DMS114 treated with DMSO at 0.1 percent for 48 hours (cell line): ENCODE results near the gene SHH.

ENCODE experiments used
- DNase-seq: peaks from one replicate; lab custom pipeline; 2025; ENCODE audit not compliant: unreplicated experiment; lab: John Stamatoyannopoulos, UW

The SHH gene

DNA sequence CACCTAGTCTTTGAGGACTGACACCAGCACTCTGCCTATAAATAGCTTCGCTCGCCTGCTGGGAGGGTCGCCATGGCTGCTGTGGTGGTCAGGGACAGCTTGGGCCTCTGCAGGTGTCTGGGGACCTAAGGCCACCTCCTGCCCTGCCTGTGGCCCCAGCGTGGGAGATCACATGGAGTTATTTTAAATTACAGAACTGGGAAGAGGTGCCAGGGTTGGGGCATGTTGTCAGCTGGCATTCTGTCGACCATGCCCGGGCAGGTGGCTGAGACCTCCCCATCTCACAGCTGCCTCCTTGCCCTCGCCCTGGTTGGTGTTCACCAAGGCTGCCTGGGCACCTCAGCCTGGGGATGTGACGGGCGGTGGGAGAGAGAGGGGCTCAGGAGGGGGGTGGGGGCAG is 18.1 kb downstream of the SHH start:
- no peak for DNase-seq

DNA sequence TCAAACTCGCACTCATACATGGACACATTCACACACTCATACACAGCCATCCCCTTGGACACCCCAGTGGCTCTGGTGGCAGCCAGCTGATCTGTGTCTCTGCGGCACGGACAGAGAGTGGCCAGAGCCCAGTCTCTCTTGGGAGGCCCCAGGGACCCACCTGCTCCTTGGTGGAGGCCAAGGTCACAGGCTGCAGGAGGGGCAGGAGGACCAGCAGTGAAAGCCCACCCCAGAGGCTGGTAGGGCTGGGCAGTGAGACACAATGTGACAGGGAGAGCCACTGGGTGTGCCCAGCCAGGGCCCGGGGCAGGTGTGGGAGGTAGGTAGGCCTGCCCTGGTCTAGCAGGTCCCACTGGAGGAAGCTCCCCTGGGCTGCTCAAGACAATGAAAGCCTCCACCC is 18.5 kb downstream of the SHH start:
- no peak for DNase-seq

DNA sequence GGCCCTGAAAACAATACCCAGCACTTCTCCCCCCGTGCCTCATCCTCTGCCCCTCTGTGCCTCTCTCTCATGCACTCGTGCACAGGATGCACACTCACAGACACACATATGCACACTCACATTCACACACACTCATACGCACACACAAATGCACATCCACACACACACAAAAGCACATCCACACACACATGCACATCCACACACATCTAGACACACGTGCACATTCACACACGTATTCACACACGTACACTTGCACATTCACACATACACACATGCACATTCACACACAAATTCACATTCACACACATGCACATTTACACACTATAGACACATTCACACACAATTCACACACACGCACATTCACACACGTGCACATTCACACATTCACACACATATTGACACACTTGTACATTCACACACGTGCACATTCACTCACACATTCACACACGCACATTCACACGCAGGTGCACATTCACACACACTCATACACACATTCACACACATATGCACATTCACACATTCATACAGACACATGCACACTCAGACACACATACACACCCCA is 19.2 kb downstream of the SHH start:
- DNase-seq = no peak

DNA sequence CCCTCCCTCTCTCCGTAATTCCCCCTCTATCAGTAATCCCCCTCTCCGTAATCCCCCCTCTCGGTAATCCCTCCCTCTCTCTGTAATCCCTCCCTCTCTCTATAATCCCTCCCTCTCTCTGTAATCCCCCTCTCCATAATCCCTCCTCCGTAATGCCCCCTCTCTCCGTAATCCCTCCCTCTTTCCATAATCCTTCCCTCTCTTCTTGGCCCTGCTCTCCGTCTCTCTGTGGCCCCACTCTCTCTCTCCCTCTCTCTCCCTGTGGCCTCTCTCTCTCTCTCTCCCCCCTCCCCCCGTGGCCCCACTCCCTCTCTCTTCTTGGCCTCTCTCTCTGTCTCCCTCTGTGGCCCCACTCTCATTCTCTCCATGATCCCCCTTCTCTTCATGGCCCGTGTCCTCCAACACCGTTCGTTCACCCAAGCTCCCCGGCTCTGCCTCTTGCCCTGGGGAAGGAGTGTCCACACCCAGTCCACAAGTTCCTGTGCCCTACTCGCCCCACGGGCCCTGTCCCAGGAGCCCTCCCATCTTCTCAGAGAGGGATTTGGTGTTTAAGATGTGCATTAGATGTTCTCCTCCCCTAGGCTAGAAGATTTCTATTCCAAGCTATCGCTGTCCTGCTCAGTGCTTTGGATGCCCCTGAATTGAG is 19.8 kb downstream of the SHH start:
- DNase-seq = no peak

DNA sequence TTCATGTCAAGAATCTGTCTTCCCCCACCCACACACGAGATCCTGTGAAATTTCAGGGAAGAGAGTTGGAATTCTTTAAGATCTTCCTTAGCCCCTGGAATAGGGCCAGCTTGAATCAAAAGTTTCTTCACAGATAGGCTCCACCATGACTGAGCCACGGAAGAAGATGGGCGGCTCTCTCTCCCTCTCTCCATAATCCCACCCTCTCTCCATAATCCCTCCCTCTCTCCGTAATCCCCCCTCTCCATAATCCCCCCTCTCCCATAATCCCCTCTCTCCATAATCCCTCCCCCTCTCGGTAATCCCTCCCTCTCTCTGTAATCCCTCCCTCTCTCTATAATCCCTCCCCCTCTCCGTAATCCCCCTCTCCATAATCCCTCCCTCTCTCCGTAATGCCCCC is 20.4 kb downstream of the SHH start:
- DNase-seq = no peak

DNA sequence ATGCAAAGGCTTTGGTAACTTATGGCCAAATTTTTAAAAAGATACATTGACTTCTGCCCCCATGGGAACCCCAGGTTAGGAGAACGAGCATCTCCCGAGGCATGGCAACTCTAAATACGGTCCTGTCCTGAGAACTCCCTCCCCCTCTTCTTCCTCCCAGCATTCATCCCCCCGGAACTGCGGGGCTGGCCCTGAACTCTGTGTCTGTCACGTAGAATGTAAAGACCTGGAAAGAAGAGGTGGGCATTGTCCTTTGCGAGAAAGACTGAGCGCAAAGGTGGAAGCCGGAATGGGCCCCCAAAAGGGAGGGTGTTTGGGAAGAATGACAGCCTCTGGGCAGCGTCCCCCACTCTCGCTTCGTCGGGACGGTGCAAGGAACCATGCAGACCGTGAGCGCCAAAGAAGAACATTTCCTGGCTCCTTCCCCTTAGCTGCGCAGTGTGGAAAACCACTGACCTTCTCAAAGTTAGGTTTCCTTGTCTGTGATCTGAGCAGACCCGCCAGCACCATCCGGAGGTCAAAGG is 21.0 kb downstream of the SHH start:
- no peak for DNase-seq

DNA sequence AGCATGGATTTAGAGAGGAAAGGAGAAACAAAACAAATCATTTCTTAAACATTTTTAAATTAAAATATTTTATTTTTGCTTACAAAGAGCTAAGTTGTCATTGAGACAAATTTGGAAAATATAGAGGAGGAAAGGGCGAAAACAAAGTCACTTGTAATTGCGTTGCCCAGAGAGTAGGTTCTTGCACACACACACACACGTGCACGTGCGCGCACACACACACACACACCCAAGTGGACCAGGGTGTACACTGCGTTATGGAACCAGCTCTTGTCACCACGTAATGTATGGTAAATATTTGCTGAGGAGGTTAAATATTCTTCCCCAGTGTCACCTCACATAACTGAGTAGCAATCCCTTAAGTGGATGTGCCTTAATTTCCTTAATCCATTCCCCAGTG is 21.6 kb downstream of the SHH start:
- DNase-seq = no peak

DNA sequence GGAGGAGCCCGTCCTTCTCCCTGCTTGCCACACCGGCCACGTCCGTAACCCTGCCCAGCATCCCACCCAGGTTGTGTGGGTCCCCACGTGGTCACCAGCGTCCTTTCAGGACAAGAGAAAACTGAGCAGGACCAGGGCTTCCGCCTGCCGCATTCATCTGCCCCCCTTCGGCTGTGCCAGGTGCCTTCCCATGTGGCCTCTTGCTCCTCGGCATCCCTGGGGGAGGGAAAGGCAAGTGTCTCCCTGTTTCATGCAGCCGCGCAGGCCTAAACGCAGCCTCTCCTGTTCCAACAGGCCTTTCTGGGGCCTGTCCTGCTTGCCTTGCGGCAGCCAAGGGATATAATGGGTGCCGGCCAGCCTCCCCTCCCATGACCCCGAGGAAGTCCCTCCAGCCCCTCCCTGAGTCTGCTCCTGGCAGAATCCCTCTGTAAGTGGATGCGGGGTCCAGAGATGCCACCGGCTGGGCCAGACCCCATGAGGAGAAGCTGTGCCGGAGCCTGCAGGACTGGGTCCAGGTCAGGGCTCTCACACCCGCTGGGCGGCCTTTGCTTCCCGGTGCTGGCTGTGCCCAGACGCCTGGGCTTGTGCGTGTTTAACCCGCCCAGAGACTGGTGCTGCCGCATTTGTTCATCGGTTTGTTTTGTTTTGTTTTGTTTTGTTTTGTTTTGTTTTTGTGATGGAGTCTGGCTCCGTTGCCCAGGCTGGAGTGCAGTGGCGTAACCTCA is 23.1 kb downstream of the SHH start:
- no peak for DNase-seq

DNA sequence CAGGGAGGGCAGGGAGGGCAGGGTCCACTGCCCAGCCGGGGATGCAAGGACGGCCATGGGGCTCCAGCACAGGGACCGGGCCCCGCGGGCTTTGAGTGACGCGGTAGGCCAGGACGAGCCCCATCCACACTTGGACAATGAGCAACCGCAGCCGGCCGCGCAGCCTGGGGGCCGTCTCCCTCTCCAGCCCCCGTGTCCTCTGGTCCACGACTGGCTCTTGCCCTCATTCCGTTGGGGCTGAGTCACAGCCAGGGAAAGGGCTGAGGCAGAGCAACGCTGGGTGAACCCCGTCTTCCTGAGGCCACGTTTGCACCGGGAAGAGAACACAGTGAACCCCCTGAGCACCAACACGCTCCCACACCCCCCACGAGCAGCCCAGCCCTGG is 23.7 kb downstream of the SHH start:
- DNase-seq = no peak

DNA sequence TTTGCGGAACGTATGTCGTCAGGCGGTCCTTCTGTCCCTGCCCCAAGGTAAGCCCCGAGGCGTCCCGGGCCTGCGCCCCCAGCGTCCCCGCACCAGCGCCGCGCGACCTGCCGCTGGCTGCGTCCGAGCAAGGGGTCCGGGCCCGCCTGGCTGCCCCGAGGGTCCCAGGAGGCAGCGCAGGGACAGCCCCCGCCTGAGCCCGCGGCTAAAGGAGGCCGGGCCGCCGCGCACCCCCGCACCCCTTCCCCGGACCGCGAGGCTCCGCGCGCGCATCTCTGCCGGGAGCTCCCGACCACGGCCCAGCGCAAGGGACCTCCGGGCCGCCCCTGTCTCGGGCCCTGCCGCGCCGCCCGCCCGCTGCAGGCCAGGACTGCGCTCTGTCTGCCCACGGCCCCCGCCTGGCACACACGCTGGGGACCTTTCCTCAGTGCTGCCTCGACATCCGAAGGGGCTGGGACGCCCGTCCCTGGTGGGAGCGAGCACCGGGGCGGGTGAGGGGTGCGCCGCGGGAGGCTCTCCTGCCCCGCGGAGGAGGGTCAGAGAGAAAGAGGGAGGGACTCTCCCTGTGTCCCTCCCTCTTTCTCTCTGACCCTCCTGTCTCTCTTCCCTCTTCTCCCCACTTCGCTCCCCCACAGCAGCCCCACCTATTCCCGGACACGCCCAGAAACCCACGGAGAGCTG is 25.0 kb downstream of the SHH start:
- DNase-seq = peak; percentile 15

DNA sequence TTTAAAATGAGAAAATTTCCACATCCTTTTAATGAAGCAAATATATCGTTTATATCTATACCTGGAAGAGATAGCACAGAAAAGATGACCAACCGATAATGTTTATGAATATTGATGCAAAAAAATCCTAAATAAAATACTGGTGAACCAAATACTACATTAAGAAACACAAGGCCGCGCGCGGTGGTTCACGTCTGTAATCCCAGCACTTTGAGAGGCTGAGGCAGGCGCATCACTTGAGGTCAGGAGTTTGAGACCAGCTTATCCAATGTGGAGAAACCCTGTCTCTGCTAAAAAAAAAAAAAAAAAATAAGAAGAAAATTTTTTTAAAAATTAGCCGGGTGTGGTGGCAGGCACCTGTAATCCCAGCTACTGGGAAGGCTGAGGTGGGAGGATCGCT is 25.8 kb downstream of the SHH start:
- DNase-seq = no peak

DNA sequence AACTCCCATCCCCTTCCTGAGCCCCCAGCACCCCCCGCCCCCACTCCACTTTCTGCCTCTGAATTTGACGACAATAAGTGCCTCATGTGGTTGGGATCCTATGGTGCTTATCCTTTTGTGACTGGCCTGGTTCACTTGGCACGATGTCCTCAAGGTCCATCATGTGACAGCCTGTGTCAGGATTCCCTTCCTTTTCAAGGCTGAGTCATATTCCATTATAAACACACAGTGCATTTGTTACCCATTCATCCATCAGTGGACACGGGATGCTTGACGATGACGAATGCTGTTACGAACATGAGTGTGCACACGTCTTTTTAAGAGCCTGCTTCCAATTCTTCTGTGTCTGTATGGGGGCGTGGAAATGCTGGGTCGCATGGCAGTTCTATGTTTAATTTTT is 26.7 kb downstream of the SHH start:
- DNase-seq = no peak

DNA sequence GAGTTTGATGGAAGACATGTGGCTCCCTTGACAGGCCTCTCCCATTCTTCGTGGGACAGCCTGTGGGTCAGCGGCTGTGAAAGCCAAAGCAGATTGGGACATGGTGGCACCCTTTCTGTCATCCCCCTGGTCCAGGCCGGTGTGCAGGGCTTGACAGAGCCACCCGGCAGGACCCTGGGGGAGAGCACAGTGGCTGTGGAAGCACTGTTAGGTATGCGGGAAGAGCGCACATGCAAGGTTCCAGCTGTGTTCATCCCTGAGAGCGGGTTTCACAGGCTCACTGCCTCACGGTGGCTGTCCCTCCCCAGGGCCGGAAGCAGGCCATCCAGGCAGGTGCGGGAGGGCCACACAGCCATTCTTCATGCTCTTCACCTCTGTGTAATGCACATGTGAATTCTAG is 29.8 kb downstream of the SHH start:
- DNase-seq = no peak

DNA sequence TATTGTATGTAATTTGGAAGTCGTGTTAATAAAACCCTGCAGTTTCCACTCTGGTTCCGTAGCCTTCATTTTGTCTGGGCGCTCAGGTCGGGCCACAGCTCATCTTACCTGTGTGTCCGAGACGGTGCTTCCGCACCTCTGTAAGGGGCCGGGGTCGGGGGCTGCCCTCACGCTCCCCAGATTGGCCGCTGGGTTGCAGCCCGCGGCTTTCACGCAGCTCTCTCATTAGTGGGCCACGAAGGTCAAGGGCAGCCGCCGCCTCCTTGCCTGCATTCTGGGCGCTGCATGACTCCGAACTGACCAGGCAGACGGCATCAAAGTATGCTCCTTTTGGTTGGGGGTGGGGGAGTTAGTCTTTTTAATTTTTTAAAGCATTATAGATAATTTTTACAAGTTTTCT is 30.8 kb downstream of the SHH start:
- DNase-seq = no peak

DNA sequence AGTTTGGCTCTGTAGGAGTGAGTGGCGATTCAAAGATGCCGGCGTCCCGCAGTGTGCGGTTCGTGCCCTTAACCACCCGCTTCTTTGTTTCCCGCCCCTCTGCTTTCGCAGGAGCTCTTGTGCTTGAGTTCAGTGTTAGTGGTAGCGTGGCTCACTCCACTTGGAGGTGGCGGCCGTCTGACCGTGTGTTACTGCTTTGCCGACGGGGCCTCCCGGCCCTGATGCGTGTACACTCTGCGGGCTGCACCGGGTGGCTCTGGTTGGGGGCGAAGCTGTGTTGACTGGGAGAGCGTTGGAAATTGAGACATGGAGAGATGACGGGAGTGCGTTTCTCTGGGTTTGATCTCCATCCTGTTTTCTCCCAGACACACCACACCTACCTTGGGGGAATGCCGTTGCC is 31.4 kb downstream of the SHH start:
- no peak for DNase-seq

DNA sequence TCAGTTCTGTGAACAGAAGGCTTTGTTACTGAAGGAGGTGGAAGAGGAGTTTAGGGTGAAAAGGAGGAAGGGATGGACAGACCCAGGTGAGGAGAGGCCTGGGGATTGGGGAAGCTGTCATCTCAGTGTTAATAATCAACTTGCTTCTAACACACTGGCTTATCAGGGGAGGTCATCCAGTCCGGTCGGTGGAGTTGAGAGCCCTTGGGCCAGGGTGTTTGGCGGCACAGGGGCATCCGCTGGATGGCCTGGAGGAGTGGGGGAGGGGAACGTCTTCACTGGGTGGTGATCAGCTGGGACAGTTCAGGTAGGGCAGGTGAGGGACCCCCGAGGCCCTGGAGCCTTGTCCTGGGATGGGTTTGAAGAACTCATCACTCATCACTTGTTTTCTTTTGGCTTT is 33.9 kb downstream of the SHH start:
- DNase-seq = no peak

DNA sequence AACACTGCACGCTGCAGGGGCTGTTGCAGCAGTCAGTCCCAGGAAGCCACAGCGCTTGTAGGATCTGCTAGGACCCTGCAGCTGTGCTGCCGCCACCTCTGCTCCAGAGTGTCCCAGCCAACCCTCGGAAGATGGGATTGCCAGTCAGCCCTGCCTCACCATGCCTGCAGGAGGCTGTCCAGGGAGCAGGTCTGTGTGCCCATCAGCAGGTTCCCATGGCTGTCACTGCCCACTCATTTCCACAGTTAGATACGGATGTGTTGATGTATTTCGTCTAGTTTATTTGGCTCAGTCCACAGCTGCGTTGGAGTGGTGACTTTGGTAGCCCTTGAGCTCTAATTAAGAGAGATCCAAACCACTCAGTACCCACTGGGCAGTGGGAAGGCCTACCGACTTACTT is 35.7 kb downstream of the SHH start:
- DNase-seq = no peak

DNA sequence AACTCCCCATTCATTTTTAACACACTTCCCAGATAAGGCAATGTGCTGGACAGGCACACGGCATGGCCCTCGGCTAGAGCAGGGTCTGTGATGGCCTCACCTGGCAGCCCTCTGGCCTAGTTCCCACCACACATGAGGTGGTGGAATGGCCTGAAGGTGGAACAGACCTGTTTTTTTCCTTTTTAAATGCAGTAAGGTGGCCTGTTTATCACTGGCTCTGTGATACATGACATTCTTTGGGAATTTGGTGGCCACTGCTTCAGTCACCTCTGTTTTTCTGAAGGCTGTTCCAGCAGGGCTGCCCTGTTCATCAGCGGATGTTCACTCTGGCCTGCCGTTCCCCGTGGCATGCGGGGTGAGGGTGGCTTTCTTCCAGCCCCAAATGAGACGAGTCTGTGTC is 36.6 kb downstream of the SHH start:
- no peak for DNase-seq

DNA sequence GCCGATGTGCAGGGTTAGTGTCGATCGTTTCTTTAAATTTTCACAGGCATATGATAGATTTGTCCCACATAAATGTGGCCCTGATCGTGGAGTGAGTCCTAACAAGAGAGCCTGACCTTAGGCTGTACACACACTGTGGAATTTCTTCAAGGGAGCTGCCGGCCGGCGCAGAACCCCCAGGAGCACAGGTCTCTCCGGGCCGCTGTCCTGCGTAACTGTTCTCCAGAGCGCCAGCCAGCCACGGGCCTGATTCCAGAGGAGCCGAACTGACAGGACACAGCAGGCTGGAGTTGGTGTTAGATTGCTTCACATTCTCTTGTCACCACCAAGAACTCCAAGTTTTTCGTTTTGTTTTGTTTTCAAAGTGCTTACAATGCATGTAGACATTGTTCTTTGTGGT is 37.3 kb downstream of the SHH start:
- DNase-seq = no peak

DNA sequence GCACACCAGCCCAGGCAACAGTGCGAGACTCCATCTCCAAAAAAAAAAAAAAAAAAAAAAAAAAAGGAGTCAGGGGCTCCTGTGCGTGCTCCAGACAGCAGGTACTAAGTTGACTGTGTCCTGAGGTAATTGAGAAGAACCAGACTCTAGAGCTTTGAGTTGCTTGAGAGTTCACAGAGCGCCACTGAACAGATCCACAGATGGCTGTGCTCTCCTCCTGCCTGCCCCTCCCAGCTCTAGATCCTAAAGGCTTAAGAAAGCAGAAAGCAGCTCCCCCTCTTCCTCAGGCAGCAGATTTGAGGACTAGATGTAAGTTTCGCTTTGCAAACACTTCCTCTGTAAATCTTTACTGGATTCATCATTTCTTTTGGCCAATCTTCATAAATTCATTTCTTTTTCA is 38.7 kb downstream of the SHH start:
- no peak for DNase-seq

DNA sequence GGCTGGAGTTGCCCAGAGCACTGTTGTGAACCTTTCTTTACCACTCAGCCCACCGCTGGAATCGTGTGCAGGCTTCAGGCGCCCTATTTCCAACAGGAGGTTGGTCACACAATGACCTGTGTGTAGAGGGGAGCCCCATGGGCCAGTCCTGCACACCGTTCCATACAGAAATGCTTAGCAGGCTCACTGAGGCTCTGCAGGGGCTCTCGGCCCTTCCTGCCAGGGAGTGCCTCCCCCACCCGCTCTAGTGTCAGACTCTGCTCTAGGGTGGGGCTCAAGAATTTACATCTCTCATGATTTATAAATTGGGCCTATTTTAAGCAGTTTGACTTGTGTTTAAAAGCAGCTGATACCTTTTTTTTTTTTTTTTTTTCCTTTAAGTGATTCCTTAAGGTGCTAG is 42.0 kb downstream of the SHH start:
- no peak for DNase-seq

DNA sequence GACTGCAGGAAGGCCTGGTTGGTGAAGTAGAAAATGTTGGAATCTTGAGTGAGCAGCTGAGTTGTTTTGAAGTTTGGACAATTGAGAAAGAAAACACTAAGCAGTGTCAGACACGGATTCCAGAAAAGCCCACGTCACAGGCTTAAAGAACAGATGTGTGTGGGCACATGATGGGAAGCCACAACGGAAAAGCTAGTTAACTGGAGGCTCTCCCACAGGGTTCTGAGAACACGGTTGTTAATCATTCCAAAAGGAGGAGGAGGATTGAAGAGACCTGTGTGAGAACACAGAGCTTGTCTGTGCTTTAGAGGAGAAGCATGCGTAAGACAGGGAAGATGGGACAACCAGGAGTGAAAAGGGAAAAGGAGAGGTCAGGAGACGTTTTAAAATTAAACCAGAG is 42.6 kb downstream of the SHH start:
- DNase-seq = no peak
